Measurements from ENCODE around the gene PGS1.

PGS1 gene

GRCh38 chr17:78364436-78365281, 13.8 kb upstream of the PGS1 start:
- DNase-seq (ENCODE audit: low read depth in 1 of 2, low spot score in 1 of 2), result no peak

- no peak for DNase-seq (ENCODE audit: low read depth in 1 of 2, low spot score in 1 of 2)
These were observed 12.8 kb upstream of the PGS1 start for GRCh38 chr17:78365561-78366108.

GRCh38 chr17:78366109-78366848, 12.2 kb upstream of the PGS1 start:
- no peak for DNase-seq (ENCODE audit: low read depth in 1 of 2, low spot score in 1 of 2)

DNA sequence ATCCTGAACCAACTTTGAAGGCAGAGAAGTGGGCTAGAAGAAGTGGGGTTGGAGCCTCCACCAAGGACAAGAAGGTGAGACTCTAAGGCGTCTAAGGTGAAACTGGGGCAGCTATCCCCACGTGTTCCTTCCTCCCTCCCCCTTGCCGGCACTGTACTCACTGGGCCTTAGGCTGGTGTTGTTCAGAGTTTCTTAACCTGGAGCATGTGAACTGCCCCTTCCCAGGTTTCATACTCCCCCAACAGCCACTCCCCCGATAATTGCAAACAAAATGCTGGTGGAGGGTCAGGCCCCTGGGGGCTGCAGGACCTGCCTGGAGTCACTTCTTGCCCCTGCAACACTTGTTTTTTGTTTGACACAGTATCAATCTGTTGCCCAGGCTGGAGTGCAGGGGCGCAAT, 11.3 kb upstream of the PGS1 start:
- no peak for DNase-seq (ENCODE audit: low read depth in 1 of 2, low spot score in 1 of 2)

- DNase-seq (ENCODE audit: low read depth in 1 of 2, low spot score in 1 of 2), result no peak
These were observed 10.1 kb upstream of the PGS1 start for GRCh38 chr17:78368348-78368747.

DNA sequence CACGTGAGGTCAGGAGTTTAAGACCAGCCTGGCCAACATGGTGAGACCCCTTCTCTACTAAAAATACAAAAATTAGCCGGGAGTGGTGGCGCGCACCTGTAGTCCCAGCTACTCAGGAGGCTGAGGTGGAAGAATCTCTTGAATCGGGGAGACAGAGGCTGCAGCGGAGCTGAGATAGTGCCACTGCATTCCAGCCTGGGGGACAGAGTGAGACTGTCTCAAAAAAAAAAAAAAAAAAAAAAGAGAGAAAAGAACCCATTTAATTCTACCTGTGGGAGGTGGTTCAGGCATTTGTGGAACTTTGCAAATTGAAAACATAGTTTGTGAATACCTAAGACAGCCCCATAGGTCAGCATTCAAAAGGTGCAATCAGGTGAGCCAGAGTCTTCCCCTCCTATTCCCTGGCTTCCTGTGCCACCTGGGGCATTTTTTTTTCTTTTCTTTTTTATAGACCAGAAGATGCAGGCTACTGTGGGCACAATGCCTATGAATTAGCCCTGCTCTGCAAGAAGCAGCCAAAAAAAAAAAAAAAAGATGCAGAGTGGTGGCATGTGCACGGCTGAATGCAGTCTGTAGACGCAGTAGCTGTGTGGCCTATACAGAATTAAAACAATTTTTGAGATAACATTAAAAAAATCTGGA, 9.5 kb upstream of the PGS1 start:
- DNase-seq (ENCODE audit: low read depth in 1 of 2, low spot score in 1 of 2), result no peak

GRCh38 chr17:78369791-78370381, 8.6 kb upstream of the PGS1 start:
- DNase-seq (ENCODE audit: low read depth in 1 of 2, low spot score in 1 of 2), result no peak

- no peak for DNase-seq (ENCODE audit: low read depth in 1 of 2, low spot score in 1 of 2)
These were observed 7.4 kb upstream of the PGS1 start for GRCh38 chr17:78371056-78371455.

DNA sequence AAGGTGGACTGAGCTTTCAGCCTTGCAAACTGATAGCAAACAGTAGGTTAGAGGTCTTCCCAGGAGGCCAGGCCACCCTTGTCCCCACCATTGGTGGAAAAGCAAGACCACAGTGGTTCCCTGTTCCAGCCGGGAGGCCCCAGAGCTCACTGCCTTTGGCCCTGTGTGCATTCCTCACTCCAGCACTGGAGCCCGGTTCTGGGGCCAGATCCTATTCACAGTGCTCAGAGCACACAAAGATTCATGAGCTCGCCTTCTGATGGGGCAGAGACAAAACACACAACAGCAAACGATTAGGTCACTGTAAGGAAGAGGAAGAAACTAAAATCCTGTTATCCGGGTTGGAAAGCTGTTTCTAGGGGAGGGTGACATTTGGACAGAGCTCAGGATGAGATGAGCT, 5.6 kb upstream of the PGS1 start:
- no peak for DNase-seq (ENCODE audit: low read depth in 1 of 2, low spot score in 1 of 2)

DNA sequence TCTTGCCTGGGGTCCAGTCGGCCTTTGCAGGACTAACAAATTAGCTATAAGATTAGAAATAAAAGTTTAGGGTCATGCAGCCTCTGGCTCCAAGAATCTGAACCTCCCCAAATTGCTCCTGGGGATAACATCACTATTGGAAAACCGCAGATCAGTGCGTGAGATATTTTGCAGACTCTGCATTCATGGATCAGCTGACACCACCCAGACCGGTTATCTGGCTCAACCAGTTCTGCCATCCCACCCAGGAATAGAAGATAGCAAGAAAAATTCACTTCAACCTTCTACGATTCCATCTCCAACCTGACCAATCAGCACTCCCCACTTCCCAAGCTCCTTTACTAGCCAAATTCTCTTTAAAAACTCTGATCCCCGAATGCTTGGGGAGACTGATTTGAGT, 4.3 kb upstream of the PGS1 start:
- no peak for DNase-seq (ENCODE audit: low read depth in 1 of 2, low spot score in 1 of 2)

DNA sequence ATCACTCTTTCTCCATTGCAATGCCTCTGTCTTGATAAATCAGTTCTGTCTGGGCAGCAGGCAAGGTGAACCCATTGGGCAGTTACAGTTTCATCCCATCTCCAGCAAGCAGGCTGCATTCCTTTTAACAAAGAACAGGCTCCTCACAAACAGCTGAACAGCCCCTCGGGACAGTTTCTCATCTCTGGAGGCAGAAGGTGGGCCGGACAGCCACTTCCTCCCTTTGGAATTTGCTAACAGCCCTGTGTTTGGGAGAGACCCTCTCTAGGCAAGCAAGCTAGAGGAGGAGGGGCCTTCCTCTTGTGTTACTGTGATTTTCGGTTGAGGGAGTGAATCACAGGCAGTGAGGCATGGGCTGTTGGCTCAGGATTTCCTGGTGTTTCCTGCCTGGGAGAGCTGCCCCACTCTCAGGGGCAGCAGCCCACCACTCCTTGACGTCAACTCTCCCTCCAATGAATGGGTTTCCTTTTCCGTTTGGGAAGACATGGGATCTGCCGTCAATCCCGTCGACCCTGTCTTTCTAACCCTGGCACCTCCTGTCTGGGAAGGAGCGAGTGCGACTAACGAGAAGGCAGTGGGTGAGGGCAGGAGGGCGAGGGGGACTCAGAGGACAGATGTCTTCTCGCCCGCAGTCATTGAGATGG, 3.7 kb upstream of the PGS1 start:
- no peak for DNase-seq (ENCODE audit: low read depth in 1 of 2, low spot score in 1 of 2)

GRCh38 chr17:78375401-78376151, 2.9 kb upstream of the PGS1 start:
- DNase-seq (ENCODE audit: low read depth in 1 of 2, low spot score in 1 of 2), result no peak

DNA sequence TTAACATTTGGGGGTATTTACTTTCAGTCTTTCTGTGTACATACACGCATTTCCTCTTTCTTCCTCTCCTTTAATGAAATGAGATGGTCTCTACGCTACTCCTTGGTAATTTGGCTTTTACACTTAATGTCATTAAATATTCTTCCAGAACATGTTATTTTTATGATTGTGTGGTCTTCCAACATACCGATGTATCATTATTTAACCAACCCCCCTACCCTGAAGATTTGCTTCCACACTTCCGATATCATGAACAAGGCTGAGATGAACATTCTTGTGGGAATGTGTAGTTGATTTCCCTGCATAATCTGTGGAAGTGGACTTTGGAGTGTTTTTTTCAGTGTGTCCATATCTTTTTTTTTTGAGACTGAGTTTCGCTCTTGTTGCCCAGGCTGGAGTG, 2.3 kb upstream of the PGS1 start:
- no peak for DNase-seq (ENCODE audit: low read depth in 1 of 2, low spot score in 1 of 2)

DNA sequence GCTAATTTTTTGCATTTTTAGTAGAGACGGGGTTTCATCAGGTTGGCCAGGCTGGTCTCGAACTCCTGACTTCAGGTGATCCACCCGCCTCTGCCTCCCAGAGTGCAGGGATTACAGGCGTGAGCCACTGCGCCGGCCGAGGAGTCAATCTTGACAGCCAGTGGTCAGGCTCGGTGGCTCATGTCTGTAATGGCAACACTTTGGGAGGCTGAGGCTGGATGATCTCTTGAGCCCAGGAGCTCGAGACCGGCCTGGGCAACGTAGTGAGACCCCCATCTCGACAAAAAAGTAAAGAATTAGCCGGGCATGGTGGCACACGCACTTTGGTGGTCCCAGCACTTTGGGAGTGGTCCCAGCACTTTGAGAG, 608 bp upstream of the PGS1 start:
- DNase-seq (ENCODE audit: low read depth in 1 of 2, low spot score in 1 of 2), result no peak

- no peak for DNase-seq (ENCODE audit: low read depth in 1 of 2, low spot score in 1 of 2)
These were observed 662 bp downstream of the PGS1 start for GRCh38 chr17:78379131-78379491.

DNA sequence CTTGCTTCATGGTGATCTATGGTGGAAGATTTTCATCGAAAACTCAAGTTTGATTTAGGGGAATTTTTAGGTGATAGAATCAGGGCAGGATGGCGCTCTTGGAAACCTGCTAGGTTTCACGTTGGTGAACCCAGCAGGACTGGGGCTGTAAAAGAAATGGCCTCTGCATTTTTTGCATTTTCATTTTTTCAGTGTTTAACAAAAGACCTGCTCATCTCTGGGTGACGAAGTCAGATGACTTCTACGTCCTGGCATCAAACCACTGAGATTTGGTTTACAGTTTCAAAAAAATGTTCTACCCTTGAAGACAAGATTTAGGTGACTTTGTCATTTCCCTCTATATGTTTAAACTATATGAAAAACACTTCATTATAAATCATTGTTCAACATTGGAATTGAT, 1.9 kb downstream of the PGS1 start:
- DNase-seq (ENCODE audit: low read depth in 1 of 2, low spot score in 1 of 2), result no peak

DNA sequence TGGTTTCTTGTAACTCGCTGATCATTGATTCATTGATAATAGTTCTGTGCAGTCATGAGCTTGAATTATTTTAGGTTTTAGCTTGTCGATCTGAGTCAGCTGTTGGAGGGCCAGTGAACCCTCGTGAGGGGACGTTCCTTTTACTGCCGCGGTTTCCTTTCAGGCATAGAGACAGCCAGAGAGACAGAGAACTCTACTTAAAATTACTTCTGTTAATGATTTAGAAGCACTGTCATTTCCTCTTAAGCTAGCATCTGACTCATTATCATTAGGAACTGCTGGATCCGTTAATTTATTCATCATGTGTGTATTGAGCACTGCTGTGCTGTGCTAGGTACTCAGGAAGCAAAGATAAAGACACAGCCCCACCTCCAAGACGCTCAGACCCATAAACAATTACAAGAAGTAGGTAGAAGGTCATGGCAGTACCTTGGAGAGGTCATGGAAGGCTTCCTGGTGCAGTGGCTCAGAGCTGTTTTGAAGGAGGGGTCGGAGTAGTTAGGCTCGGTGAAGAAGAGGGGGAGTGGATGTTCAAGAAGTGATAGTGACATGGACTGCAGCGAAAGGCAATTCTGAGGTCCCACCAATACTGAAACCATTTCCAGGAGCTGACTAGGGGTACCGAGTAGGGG, 3.3 kb downstream of the PGS1 start:
- DNase-seq (ENCODE audit: low read depth in 1 of 2, low spot score in 1 of 2), result no peak

GRCh38 chr17:78383725-78384471, 5.4 kb downstream of the PGS1 start:
- peak; percentile 32 to 61 for DNase-seq (ENCODE audit: low read depth in 1 of 2, low spot score in 1 of 2)

DNA sequence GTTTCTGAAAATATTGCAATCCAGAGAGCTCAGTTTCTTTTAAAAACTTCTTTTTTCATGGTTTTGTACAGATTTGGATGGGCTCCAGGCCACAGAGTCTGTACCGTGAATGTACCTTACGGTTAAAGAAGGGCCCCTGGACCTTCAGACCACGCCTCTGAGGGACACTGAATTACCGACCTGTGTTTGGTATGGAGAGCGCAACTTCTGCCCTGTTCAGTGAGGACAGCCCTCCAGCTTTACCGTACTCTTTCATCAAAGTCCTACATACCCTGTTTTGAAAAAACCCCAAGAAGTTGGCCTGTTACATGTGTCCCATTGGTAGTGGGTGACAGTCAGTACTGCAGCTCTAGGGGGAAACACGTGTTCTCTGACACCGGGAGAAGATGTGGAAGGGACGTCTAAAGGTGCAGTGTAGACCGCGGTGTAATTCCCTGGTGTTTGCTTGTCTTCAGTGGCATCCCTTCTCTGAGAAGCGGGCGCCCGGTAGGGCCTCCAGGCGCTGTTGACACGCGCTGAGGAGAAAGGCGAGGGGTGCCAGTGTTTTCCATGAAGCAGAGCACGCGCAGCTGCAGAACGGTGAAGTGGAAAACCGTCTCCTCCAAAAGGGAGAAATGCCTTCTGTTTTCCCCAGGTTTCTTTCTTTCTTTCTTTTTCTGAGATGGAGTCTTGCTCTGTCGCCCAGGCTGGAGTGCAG, 6.2 kb downstream of the PGS1 start:
- no peak for DNase-seq (ENCODE audit: low read depth in 1 of 2, low spot score in 1 of 2)
